Measurements from ENCODE around the gene MORC2. TPM values are rescaled to one million over a fixed set of nuclear protein-coding genes. Genes with fewer than 3 reads are reported as not detected.

MORC2 gene
- total RNA-seq, 1 experiment from 2014 or later: 27.4 TPM

DNA sequence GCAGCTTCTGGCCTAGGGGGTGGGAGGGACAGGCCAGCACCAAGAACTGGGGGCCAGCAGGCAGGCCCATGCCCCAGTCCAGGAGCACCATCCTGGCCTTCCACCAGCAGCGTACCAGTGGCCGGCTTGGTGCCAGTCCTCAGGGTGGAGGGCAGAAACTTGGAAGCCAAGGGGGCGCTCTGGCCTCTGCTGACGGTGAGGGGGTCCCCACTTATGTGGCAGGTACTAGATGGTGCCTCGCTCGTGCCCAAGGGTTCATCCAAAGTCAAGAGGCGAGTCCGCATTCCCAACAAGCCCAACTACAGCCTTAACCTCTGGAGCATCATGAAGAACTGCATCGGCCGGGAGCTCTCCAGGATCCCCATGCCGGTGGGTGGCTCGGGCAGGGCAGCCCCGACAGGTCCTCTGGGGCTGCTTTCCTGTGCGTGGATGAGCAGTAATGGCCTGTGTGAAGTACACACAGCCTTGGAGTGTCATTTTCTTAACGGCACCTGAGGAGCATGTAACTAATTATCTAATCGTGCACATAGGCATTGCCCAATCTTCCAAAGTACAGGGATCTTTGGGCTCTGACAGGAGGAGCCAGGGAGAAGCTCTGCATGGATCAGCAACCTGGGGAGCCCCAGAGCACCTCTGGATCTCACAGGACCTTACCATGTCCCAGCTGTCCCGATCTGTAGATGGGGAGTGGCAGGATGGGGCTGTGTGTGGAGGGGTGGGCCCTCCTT lies 79.1 kb downstream of the MORC2 start:
- DNase-seq (ENCODE audit: low read depth): no peak

DNA sequence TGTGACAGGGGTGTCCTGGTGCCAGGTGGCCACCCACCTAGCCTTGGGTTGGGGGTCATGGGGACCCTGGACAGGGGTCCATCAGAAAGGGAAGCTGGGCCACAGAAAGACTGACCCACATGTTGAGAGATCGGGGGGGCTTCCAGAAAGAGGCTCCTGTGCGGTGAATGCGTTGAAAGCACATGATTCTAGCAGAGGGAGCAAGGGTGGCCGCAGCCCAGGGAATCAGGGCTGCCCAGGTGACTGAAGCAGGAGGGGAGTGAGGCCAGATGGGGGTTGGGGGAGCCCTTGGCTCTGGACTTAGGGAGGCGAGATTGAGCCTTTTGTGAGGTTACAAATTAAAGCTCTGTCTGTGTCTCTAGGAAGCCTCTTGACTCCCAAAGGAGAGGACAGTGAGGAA lies 80.7 kb downstream of the MORC2 start:
- no peak for DNase-seq (ENCODE audit: low read depth)

DNA sequence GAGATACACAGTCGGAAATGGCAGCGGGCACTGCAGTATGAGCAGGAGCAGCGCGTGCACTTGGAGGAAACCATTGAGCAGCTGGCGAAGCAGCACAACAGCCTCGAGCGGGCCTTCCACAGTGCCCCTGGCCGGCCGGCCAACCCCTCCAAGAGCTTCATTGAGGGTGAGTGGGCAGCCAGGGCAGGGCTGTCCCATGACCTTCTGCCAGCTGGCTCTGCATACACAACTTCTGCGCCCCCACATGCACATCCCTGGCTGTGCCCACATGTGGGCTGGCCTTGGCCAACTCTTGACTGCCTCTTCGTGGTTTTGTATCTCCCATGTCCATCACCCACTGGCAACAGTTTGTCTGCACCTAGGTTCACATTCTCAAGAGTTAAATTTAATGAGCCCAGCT lies 81.1 kb downstream of the MORC2 start:
- DNase-seq (ENCODE audit: low read depth): no peak

DNA sequence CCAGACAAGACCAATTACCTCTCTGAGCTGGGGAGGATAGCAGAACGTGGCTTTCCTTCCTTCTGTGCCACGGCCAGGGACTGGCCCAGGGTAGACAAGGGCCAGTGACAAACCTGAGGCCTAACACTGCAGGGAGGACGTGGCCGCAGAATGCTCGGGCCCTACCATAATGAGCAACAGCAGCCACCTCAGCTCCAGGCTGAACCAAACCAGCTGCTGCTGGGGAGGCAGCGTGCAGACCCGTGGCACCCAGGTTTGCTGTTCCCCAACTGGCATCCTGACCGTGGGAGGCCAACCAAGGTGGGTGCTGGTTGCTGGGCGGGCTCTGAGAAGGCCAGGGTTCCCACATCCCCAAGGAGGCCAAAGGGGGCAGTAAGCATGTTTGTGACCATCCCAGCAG lies 83.0 kb downstream of the MORC2 start:
- DNase-seq (ENCODE audit: low read depth): no peak

GRCh38 chr22:30885001-30885366 lies 83.6 kb downstream of the MORC2 start:
- DNase-seq (ENCODE audit: low read depth): no peak

GRCh38 chr22:30884211-30885000 lies 84.2 kb downstream of the MORC2 start:
- no peak for DNase-seq (ENCODE audit: low read depth)

GRCh38 chr22:30883586-30884145 lies 84.9 kb downstream of the MORC2 start:
- no peak for DNase-seq (ENCODE audit: low read depth)

- DNase-seq (ENCODE audit: low read depth): no peak
Observed at GRCh38 chr22:30882974-30883533, 85.5 kb downstream of the MORC2 start.

- DNase-seq (ENCODE audit: low read depth): no peak
Observed at GRCh38 chr22:30882184-30882717, 86.3 kb downstream of the MORC2 start.

GRCh38 chr22:30881361-30882183 lies 87.0 kb downstream of the MORC2 start:
- DNase-seq (ENCODE audit: low read depth): no peak

DNA sequence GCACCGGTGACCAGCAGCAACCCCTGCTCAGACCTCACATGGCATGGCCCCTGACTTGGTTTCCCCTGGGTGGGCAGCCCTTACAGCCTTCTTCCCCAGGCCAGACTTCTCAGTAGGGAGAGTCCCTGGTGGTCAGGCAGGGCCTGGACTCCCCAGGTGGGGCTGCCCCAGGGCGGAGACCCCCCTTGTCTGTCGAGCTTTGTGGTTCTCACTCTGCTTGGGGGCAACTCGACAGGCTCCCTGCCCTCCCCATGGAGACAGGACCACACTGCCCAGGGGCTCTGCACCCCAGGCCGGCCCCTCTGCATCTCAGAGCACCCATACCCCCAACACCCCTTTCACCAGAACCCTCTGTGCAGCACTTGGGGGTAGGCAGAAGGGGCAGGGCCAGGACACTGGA lies 87.7 kb downstream of the MORC2 start:
- DNase-seq (ENCODE audit: low read depth): no peak

GRCh38 chr22:30880181-30880601 lies 88.4 kb downstream of the MORC2 start:
- DNase-seq (ENCODE audit: low read depth): no peak

DNA sequence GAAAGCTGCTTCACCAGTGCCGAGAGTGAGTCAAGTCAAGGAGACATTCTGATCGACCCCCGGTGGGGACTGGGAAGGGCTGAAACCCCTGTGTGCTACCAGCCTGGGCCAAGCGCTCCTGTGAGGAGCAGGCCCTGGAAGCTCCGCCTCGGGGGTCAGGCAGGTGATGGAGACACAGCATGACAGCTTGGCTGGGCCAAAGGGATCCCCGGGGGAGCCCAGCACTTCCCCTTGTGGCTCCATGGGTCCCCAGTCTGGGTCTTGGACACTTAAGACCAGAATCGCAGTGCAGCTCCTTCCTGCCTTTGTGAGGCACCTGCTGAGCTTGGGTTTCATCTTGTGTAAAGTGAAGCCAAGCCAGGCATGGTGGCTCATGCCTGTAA lies 89.2 kb downstream of the MORC2 start:
- DNase-seq (ENCODE audit: low read depth): no peak

- DNase-seq (ENCODE audit: low read depth): no peak
Observed at GRCh38 chr22:30878516-30879414, 89.8 kb downstream of the MORC2 start.

DNA sequence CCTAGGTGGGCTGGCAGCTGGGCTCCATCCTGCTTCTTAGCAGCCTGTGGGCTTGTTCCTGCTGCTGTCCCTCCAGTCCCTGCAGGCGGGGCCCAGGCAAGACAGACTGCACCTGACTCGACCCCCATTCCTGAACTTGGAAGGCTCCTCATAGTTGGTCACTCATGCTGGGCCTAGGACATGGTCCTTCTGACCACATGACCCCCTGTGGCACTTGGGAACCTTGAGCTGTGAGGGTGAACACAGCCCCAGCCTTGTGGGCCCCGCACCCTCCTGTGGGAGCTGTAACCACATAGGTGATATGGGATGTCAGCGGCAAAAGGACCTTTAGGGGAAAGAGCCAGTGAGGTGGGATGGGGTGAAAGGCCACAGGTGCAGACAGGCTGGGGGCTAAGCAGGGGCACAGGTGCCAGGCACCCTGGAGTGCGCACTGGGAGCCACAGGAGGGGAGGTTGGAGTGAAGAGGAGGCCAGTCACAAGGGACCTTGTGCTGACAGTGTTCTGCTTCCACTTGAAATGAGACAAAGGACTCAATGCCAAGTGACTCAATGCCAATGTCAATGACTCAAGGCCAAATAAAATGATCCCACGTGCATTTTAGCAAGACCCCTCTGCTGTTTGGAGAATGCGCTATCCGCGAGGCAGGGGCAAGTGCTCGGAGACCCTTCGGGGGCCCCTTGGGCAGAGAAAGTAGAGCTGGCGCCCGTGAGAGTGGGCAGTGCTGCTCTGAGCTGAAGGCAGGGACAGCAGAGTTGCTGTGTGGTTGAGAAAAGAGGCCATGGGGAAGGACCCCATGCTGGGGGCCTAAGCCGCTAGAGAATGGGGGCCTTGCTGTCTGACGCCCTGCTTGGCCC lies 90.7 kb downstream of the MORC2 start:
- DNase-seq (ENCODE audit: low read depth): no peak

DNA sequence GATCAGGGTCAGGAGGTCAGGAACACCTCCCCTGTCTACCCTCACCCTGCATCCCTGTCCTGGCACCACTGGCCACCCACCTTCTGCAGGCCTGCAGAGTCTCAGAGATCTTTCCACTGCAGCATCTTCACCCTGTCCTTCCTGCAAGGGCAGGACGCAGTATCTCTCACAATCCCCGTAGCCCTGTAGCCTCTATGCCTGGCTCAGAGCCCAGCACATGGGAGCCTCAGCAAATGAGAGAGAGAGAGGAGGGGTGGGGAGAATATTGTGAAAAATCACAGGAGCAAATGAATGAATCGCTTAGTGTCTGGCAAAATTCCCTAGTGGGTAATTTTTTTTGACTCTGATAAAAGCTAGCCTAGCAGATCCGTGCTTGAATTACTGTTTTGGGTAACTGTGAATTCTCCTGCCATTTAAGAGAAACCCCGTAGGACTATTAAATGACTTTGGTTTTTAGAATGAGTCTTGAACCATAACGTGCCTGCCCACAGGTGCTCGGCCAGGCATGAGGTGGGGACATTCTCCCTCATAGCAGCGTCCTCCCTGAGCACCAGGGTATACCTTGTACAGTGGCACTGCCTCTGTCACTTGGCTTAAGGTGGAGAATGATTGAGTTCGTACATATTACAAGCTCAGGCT lies 91.5 kb downstream of the MORC2 start:
- no peak for DNase-seq (ENCODE audit: low read depth)

GRCh38 chr22:30876221-30876751 lies 92.3 kb downstream of the MORC2 start:
- DNase-seq (ENCODE audit: low read depth): no peak

DNA sequence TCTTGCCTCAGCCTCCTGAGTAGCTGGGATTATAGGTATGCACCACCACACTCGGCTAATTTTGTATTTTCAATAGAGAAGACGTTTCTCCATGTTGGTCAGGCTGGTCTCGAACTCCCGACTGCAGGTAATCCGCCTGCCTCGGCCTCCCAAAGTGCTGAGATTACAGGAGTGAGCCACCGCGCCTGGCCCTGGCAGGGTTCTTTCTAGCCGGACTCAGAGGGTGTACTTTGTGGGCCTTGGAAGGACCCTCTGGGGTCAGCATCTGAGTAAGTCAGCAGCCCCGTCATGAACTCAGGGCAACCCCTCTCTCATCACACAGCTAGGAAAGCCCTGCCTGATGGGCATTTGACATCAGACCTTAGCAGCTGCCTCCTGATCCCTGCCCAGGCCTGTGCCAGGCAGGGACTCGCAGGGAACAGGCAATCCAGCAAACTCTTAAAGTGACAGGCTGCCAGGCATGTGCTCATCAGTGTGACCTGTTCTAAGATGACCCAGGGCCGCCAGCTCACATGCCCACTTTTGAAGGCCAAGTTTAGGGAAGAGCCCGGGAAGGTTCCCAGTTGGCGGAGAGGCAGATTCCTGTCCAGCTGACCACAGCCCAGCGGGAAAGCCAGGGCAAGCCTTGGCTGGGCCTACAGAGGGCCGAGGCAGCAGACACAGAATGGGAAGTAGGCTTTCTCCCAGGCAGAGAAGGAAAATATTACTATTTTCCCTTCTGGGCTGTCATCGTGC lies 92.9 kb downstream of the MORC2 start:
- no peak for DNase-seq (ENCODE audit: low read depth)
